GM18520 (cell line): ENCODE data around the gene GNLY.

Experiments
- ATAC-seq: cut with Tn5 transposase; IDR thresholded peaks from one replicate; pipeline ENCODE4 v1.9.1; 2021; ENCODE audit not compliant: unreplicated experiment

The GNLY gene

DNA sequence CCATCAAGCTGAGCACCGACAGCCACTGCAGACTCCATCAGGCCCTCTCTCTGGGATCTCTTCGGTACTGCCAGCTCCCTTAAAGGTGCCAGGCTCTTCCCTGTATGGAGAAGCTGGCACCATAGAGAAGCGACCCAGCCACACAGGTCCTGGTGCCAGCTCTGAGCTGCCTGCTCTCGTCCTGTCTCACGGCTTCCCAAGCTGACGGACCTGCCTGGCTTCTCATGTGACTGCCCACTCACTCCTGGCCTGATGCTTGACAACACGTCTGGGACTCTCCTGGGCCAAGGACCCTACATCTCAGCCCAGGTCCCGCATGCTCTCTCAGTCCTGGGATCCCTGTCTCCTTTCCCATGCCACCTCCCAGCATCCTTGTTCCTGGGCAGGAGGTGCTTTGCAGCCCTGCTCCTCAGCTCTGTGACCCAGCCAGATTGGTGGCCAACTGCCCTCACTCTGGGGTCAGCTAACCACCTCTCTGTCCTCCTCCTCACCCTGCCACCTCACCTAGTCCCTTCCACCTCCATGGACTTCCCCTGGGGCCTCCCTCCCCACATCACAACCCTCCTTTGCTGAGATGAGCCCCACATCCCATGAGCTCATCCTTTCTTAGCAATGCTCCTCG, 47.2 kb downstream of the GNLY start:
- ATAC-seq, result no peak

DNA sequence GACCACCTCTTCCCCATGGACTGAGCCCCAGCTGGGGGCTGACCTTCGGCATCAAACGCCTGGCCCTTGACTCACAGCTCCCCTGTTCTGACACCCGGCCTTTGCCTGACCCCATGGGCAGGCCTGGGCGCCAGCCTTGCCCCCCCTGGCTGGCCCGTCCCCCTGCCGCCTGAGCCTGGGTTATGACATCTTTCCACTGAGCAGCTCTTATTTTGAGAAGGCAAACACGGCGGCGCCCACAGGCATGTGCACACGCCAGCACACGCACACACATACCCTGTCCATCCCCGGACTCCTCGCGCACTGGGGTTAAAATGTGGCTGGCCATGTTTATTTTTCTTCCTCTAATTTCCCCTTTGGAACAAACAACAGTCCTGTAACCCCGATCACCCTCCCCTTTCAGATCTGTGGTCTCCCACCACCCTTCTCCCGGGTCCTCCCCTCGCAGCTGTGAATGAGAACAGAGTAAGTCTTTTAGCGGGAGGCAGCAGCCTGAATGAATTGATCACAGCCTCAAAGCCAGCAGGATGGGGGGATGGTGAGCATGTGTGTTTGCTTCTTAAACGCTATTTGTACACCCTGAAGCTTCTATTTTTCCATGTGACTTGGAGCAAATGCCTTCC, 47.8 kb downstream of the GNLY start:
- ATAC-seq, result no peak

DNA sequence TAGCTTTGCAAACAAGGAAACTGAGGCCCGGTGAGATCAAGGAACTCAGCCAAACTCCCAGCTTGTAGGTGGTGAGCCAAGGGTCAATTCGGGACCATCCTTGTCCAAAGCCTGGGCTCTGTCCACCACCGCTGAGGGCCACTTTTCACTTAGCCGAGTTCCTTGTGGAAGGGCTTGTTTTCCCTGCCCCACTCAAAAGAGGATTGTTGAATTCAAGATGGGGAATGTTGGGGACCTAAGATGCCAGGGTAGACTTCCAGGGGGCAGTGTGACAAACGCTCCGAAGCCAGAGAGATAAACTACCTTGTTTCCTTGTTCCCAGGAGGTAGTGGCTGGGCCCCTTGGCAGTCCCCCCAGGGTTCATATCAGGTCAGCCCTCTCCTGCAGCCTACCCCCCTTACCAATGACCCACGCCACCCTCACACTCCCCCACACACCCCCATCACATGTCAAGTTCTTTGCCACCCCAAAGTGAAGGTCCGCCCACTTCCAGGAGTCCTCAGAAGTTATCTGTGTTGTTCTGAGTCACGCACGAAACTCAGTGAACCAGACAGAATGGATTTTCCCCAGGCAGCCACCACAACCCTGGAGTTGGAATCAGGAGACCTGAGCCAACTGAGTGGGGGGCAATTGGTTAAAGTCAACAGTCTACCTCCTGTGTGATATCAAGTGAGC, 49.3 kb downstream of the GNLY start:
- ATAC-seq, result no peak

DNA sequence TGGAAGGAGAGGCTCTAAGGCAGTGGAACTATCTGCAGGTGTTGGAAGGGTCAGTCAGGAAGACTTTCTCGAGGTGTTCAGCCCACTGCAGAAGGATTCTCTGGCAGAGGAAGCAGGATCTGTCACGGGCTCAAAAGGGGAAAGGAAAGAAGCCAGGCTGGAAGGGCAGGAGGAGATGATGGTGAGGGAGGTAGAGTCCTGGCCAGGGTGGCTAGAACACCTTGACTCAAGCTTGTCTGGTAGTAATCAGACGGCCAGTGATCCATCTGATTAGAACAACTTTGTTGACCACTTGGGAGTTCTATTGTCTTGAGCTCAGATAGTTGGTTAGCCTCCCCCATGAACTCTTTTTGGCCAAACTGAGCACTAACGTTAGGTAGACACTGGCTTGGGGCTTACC, 49.9 kb downstream of the GNLY start:
- no peak for ATAC-seq

DNA sequence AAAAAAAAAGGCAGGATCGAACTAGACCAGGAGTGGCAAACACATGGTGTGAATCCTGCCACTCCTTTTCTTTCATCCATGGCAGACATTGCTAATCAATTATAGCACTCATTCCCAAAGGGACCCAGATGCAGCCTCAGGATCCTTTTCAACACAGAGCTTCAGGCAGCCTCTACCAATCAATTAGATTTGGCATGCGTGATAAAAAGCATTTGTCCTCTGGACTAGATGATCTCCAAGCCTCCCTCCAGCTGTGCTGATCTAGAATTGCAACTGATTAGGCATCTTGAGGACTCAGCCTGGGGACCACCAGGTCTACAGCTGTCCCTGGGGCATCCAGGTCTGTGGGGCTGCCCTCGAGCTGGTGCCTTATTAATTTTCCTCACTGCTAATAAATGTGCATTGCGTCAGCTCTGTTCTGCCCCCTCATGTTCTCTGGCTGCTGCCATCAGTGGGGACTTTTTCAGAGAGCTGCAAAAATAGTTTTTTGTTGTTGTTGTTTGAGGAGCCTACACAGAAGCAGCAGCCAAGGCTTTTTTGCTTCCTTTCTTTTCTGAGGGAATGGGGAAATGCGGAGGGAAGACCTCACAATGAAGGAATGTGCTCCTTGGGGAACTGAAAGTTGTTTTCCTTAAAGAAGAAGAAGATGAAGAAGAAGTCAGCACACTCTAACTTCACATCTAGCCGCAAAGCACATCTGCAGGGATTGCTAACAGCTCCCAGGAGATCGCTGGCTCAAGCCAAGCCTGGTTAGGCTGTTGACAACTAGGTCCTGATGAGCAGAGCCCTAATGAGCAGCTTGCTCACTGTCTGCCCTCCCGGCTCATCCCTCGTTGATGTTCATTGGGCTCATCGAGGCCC, 50.8 kb downstream of the GNLY start:
- no peak for ATAC-seq

- ATAC-seq, result no peak
Measured at GRCh38 chr2:85745619-85746018, 51.5 kb downstream of the GNLY start.

DNA sequence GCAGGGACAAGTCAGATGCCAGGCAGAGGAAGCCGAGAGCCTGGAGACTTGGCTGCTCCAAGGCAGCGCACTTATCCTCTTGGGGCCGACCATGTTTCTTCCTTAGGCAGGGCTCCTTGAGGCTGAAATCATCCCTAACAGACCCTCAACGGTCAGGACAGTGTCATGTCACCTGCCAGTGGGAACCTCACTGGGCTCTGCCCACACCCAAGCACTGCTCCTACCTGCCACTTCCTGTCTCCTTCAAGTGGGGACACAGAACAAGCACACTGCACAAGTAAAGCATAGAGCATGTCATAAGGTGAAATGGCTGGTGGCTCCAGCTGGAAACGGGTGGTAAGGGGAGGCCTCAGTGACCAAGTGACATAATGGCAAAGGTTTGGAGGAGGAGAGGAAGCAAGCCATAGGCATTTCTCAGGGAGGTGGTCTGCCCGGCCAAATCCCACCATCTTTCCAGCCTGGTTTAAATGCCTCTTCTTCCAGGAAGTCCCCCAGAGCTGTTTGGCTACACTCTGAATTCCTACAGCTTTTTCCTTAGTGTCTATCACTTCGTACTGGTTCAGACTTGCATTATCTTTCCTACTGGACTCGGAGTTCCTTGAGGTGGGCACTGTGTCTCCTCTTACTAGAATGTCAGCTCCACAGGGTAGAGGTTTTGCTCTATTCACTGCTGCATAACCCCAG, 52.3 kb downstream of the GNLY start:
- ATAC-seq, result no peak

DNA sequence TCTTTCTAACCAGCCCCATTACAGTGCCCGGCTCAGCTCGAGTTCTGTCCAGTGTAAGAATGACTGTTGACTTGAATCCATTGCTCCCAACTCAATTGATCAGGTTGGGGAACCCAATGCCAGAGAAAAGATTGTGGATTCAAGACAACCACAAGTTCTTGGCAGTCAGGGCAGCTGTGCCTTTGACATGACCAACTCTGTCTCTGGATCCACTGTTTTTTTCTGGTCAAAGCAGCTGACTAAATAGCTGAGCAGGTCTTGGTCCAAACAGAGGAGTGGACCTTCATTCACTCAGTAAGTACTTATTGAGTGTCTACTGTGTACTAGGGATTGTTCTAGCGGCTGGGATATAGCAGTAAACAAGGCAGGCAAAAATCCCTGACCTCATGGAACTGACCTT, 53.3 kb downstream of the GNLY start:
- no peak for ATAC-seq

DNA sequence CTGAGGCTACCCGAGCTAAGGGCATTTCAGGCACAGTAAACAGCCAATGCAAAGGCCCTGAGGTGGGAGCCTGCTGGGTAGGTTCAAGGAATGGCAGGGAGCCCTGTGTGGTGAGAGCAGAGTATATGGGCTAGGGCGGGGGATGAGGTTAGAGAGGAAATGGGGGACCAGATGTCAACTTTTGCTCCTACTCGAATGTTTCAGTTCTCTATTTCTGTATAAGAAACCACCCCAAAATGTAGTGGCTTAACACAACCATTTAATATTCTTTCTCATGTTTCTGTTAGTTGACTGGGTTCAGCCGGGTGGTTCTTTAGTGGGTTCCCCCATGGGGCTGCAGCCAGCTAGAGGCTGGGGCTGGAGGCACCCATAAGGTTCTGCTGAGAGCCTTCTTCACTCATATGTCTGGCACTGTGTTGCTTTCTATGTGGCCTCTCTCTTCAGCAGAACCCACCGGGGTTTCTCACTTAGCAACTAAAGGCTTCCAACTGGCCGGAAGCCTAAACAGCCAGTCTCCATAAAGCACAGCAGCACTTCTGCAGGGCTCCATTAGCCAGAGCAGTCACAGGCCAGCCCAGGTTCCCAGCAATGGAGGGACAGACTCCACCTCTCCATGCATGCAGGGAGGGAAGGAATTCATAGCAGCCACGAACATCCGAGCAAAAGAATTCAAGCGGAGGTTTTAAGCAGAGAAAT, 54.0 kb downstream of the GNLY start:
- no peak for ATAC-seq
